Liver (tissue), 9 donors: ENCODE data around the gene RAE1. TPM values are rescaled to one million over a fixed set of nuclear protein-coding genes. Genes with fewer than 3 reads are reported as not detected.
A peak's percentile ranks its signal among the peaks of the same experiment; 100 is the strongest.

ENCODE experiments used
- DNase-seq: peaks from one replicate; pipeline ENCODE4 v3.0.0-alpha.2; 2017; ENCODE audit warnings: low spot score
- H3K27ac ChIP-seq, 2 donors: one replicate each; pipeline ENCODE4 v1.7.0; 2013; ENCODE audit warnings: inconsistent platforms in 2 of 2, low read length in 2 of 2, control low read depth in 1 of 2, low read depth in 1 of 2, mild to moderate bottlenecking in 1 of 2
- H3K27me3 ChIP-seq, 4 donors: one replicate each; pipeline versions ENCODE4 v1.6.1 to v1.7.0; 2013; ENCODE audit warnings: low read length in 3 of 4, inconsistent platforms in 1 of 4, mild to moderate bottlenecking in 1 of 4, moderate library complexity in 1 of 4; ENCODE audit not compliant: control insufficient read depth in 4 of 4, insufficient read depth in 4 of 4
- H3K36me3 ChIP-seq, 4 donors: one replicate each; pipeline versions ENCODE4 v1.6.1 to v1.7.0; 2013; ENCODE audit warnings: low read length in 3 of 4, mild to moderate bottlenecking in 3 of 4, low read depth in 1 of 4, moderate library complexity in 1 of 4; ENCODE audit not compliant: control insufficient read depth in 4 of 4, insufficient read depth in 3 of 4
- H3K4me1 ChIP-seq, 4 donors: one replicate each; pipeline versions ENCODE4 v1.6.1 to v1.7.0; 2013; ENCODE audit warnings: low read length in 3 of 4, mild to moderate bottlenecking in 3 of 4, moderate library complexity in 1 of 4; ENCODE audit not compliant: control insufficient read depth in 4 of 4, insufficient read depth in 4 of 4
- H3K4me3 ChIP-seq, 3 donors: one replicate each; pipeline versions ENCODE4 v1.6.1 to v1.7.0; 2013; ENCODE audit warnings: low read length in 3 of 3, control low read depth in 1 of 3, low read depth in 1 of 3, mild to moderate bottlenecking in 1 of 3
- H3K9ac ChIP-seq, 2 donors: one replicate each; pipeline ENCODE4 v1.7.0; 2013; ENCODE audit warnings: low read length in 2 of 2, mild to moderate bottlenecking in 2 of 2, moderate library complexity in 2 of 2, control low read depth in 1 of 2, low read depth in 1 of 2
- H3K9me3 ChIP-seq, 4 donors: one replicate each; pipeline versions ENCODE4 v1.6.1 to v1.7.0; 2013; ENCODE audit warnings: low read length in 3 of 4; ENCODE audit not compliant: control insufficient read depth in 4 of 4
- EGR1 ChIP-seq, 2 donors: IDR thresholded peaks; 2 replicates each; pipeline ENCODE4 v1.6.1; 2016 to 2018; ENCODE audit warnings: antibody characterized with exemption in 2 of 2, low read depth in 2 of 2
- FOXA1 ChIP-seq: IDR thresholded peaks from 2 replicates; pipeline ENCODE4 v1.6.1; 2016; ENCODE audit warnings: antibody characterized with exemption
- FOXA2 ChIP-seq: IDR thresholded peaks from 2 replicates; pipeline ENCODE4 v1.6.1; 2016; ENCODE audit warnings: antibody characterized with exemption
- HNF4G ChIP-seq: IDR thresholded peaks from 2 replicates; pipeline ENCODE4 v1.6.1; 2016; ENCODE audit warnings: antibody characterized with exemption
- JUND ChIP-seq, 2 donors: IDR thresholded peaks; 2 replicates each; pipeline ENCODE4 v1.6.1; 2016; ENCODE audit warnings: antibody characterized with exemption in 2 of 2
- RAD21 ChIP-seq, 2 donors: IDR thresholded peaks; 2 replicates each; pipeline ENCODE4 v1.6.1; 2016; ENCODE audit warnings: antibody characterized with exemption in 2 of 2, mild to moderate bottlenecking in 2 of 2
- RXRA ChIP-seq, 2 donors: IDR thresholded peaks; 2 replicates each; pipeline ENCODE4 v1.6.1; 2017 to 2018; ENCODE audit warnings: antibody characterized with exemption in 2 of 2, mild to moderate bottlenecking in 1 of 2
- TAF1 ChIP-seq: conservative IDR thresholded peaks from 2 replicates; pipeline ENCODE4 v1.6.1; 2016; ENCODE audit warnings: antibody characterized with exemption, mild to moderate bottlenecking
- WGBS: extraction: QIAGEN DNeasy Blood & Tissue Kit; methylation state at CpG from one replicate; pipeline ENCODE4 v1.1.7; 2013; 5-methylcytosine and 5-hydroxymethylcytosine counted together
- polyA plus RNA-seq, 2 donors: library from polyadenylated mRNA; stranded (reverse) in 1 of 2; unstranded in 1 of 2; fragments of 200-250 nt in 1 of 2; fragments of >200 nt in 1 of 2; fragmentation: Nextera tagmentation in 1 of 2; extraction: Ambion mirVana in 1 of 2; gene quantifications; one replicate each; pipeline versions ENCODE4 v1.2.1 to v1.2.3, GENCODE V29; 2013 to 2015
- total RNA-seq, 2 donors: library from RNA; depleted of rRNA; stranded (reverse); fragments of >200 nt; gene quantifications; one replicate each; pipeline ENCODE4 v1.2.3, GENCODE V29; 2014
- TF ChIP-seq, protein P1 (sequence below): IDR thresholded peaks from 2 replicates; pipeline ENCODE4 v1.6.1; 2016; ENCODE audit warnings: antibody characterized with exemption
- TF ChIP-seq, protein P2 (sequence below): fragments of 150-350 bp; IDR thresholded peaks from 2 replicates; pipeline ENCODE4 v1.5.1; 2017; ENCODE audit warnings: improper control_type of control experiment, low read depth, low read length; ENCODE audit not compliant: missing input control
- TF ChIP-seq, protein P3 (sequence below): IDR thresholded peaks from 2 replicates; pipeline ENCODE4 v1.6.1; 2016; ENCODE audit warnings: antibody characterized with exemption
- donor health status: healthy.
- donor health status: healthy.
- donor health status: healthy.
- donor health status: healthy.
- donor health status: healthy.

The RAE1 gene
- total and polyA plus RNA-seq, 4 donors, result 10.0 to 15.5 (median 13.5) TPM

DNA sequence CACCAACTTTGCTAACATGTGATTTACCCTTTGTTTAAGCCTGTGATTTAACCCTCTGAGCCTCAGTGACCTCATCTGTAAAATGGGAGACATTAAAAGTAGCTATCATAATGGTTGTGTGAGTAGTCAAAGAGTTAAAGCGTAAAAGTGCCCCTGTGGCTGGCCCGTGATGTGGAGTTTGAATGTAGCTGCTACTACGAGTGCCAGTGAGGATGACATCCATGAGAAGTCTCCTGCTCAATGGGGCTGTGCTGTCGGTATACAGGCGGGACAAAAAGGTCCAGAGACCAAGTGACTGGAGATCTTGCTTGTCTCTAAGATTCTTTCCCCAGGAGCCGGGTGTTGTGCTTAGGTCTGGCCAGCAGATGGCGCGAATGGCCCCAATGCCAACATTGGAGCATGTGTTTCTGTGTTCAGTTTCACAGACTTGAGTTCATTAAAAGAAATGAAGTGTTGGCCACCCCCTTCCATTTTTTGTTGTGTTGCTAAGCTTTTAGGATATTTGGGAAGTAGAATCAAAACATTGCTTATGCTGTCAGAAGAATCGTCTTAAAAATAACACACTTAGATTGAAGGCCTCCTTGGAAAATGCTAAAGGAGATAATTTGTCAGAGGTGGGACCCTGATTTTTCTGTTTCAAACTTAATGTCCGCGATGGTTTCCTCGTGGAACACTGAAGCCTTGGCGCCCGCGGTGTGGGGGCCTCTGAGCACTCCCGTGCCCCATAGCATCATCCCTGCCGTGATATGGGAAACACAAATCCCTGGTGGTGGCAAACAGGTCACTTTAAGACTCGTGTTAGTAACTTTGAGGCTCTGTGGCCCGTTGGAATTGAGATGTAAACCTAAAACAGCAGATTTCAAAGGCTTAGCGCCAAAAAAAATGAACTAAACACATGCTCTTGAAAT lies 30.8 kb downstream of the RAE1 start:
- TF ChIP-seq FOXA2 (no peak), RAD21 (IDR thresholded peaks at IDR 0.05) (peak; percentile 96 to 97), RXRA (IDR thresholded peaks at IDR 0.05) (peak in 1 of 2 donors; percentile 6)
- TF ChIP-seq, protein P1, sequence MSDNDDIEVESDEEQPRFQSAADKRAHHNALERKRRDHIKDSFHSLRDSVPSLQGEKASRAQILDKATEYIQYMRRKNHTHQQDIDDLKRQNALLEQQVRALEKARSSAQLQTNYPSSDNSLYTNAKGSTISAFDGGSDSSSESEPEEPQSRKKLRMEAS, result peak; percentile 70
- TF ChIP-seq, protein P2, sequence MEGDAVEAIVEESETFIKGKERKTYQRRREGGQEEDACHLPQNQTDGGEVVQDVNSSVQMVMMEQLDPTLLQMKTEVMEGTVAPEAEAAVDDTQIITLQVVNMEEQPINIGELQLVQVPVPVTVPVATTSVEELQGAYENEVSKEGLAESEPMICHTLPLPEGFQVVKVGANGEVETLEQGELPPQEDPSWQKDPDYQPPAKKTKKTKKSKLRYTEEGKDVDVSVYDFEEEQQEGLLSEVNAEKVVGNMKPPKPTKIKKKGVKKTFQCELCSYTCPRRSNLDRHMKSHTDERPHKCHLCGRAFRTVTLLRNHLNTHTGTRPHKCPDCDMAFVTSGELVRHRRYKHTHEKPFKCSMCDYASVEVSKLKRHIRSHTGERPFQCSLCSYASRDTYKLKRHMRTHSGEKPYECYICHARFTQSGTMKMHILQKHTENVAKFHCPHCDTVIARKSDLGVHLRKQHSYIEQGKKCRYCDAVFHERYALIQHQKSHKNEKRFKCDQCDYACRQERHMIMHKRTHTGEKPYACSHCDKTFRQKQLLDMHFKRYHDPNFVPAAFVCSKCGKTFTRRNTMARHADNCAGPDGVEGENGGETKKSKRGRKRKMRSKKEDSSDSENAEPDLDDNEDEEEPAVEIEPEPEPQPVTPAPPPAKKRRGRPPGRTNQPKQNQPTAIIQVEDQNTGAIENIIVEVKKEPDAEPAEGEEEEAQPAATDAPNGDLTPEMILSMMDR, result peak; percentile 93
- Histone ChIP-seq H3K4me3 (no peak overlapping the region), H3K9ac (no peak overlapping the region), H3K9me3 (no peaks in the 10 kb centered on the region), H3K36me3 (peaks cover 4 to 21% (median 12%) of the 10 kb centered on the region in 4 donors), H3K27ac (no peak overlapping the region), H3K27me3 (no peaks in the 10 kb centered on the region), H3K4me1 (peaks cover 0 to 5% (median 2%) of the 10 kb centered on the region in 4 donors)
- 49% methylated on average over 20 of the region's 20 CpGs for WGBS
- peak; percentile 89 for DNase-seq

DNA sequence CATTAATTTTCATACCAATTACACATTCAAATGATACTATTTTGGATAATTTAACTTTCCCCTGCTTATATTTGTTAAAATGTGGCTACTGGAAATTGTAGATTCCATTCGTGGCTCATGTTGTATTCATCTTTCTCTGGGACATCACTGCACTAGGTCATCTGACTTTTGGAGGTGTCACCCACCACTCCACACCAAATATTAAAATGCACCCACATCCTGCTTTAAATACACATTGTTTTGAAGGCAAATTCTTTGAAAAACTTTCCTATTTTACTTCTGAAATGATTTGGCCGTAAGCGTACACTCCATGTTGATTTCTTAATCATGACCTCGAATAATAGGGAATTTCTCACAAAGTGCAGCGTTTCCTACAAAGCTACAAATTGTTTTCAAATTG lies 31.5 kb downstream of the RAE1 start:
- no peak overlapping the region for H3K4me3 ChIP-seq
- H3K9me3 ChIP-seq, result no peaks in the 10 kb centered on the region
- peaks cover 0 to 14% (median 8%) of the 10 kb centered on the region in 4 donors for H3K36me3 ChIP-seq
- TF ChIP-seq FOXA1, result no peak
- no peaks in the 10 kb centered on the region for H3K27me3 ChIP-seq
- DNase-seq, result no peak
- 85% methylated on average over 5 of the region's 5 CpGs for WGBS
- H3K27ac ChIP-seq, result no peak overlapping the region
- no peak overlapping the region for H3K9ac ChIP-seq
- peaks cover 0 to 5% (median 2%) of the 10 kb centered on the region in 4 donors for H3K4me1 ChIP-seq

DNA sequence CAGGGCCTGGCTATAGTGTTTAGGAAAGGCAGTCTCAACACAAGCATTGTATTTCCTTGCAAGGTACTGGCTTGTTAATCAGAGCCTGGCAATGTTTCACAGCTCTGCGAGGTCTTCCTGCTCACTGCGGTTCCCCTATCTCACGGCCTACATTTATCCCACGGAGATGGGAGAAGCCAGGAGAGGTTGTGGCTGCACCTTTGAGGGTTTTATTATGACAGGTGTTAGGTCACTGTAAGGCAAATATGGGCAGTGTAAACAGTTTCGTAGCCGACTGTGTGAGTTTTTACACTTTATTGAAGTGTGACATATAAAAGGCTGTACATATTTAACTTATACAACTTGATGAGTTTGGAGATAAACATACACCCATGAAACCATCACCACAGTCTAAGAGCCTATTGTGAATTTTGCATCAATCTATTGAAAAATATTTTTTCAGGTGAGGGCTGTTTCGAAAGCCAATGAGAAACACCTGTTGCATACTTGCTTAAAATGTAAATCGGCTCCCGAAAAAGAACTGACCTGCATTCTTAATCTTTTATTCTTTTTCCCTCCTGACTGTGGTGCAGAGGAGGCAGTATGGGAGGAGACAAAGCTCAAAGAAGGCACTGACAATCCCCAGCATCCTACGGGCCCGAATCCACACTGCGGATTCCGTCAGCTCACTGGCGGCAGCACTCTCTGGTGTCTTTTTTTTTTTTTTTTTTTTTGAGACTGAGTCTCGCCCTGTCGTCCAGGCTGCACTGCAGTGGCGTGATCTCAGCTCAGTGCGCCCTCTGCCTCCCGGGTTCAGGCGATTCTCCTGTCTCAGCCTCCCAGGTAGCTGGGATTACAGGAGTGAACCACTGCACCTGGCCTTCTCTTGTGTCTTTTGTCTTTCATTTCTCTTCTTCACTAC lies 32.6 kb downstream of the RAE1 start:
- Histone ChIP-seq H3K27me3 (no peaks in the 10 kb centered on the region), H3K4me1 (peaks cover 0 to 5% (median 2%) of the 10 kb centered on the region in 4 donors), H3K4me3 (no peak overlapping the region), H3K9me3 (no peaks in the 10 kb centered on the region), H3K9ac (no peak overlapping the region), H3K27ac (no peak overlapping the region), H3K36me3 (peaks cover 0 to 4% (median 2%) of the 10 kb centered on the region in 4 donors)
- TF ChIP-seq JUND (IDR thresholded peaks at IDR 0.05) (no peak), TAF1 (no peak), EGR1 (IDR thresholded peaks at IDR 0.05; ENCODE audit: low read depth in 2 of 2) (no peak), HNF4G (no peak)
- TF ChIP-seq, protein P3, sequence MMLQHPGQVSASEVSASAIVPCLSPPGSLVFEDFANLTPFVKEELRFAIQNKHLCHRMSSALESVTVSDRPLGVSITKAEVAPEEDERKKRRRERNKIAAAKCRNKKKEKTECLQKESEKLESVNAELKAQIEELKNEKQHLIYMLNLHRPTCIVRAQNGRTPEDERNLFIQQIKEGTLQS, result no peak
- no peak for DNase-seq
- 88% methylated on average over 20 of the region's 20 CpGs for WGBS
